Natural killer cell (primary cell): Measurements from ENCODE around the gene SERP2. TPM values are rescaled to one million over a fixed set of nuclear protein-coding genes. Genes with fewer than 3 reads are reported as not detected.

ENCODE experiments used
- ATAC-seq, 3 donors: fragments of 150-1000 bp in 2 of 3; fragments of 200-7000 bp in 1 of 3; cut with Tn5 transposase; 1 replicate in 1 of 3; 2 replicates in 2 of 3; pipeline ENCODE4 v1.10.0; 2021; ENCODE audit warnings: mild to moderate bottlenecking in 2 of 3, moderate library complexity in 2 of 3
- DNase-seq, 2 donors: peaks; one replicate each; pipeline versions ENCODE4 v3.0.0 to v3.0.0-alpha.2; 2013 to 2021; ENCODE audit warnings: mixed read lengths in 1 of 2
- H3K27ac ChIP-seq: one replicate; pipeline ENCODE4 v1.5.1; 2013; ENCODE audit warnings: mild to moderate bottlenecking, low read length
- H3K27me3 ChIP-seq: one replicate; pipeline ENCODE4 v1.6.1; 2013; ENCODE audit warnings: low read length; ENCODE audit not compliant: control insufficient read depth, insufficient read depth
- H3K36me3 ChIP-seq: one replicate; pipeline ENCODE4 v1.6.1; 2013; ENCODE audit warnings: low read length; ENCODE audit not compliant: control insufficient read depth, insufficient read depth
- H3K4me1 ChIP-seq: one replicate; pipeline ENCODE4 v1.6.1; 2013; ENCODE audit warnings: low read length; ENCODE audit not compliant: control insufficient read depth, insufficient read depth
- H3K4me3 ChIP-seq: one replicate; pipeline ENCODE4 v1.5.1; 2013; ENCODE audit warnings: low read length
- H3K9me3 ChIP-seq: one replicate; pipeline ENCODE4 v1.6.1; 2013; ENCODE audit warnings: low read length; ENCODE audit not compliant: control insufficient read depth, insufficient read depth
- H3K27ac Mint-ChIP-seq, 2 donors: one replicate each; pipeline ENCODE4 v1.8.0; 2022; ENCODE audit warnings: mild to moderate bottlenecking in 2 of 2, mixed read lengths in 2 of 2, moderate library complexity in 1 of 2
- H3K27me3 Mint-ChIP-seq, 2 donors: one replicate each; pipeline ENCODE4 v1.8.0; 2022; ENCODE audit warnings: low read depth in 2 of 2, mixed read lengths in 2 of 2
- H3K36me3 Mint-ChIP-seq: one replicate; pipeline ENCODE4 v1.8.0; 2022; ENCODE audit warnings: mixed read lengths
- H3K4me1 Mint-ChIP-seq, 2 donors: one replicate each; pipeline ENCODE4 v1.8.0; 2022; ENCODE audit warnings: mixed read lengths in 2 of 2
- H3K4me3 Mint-ChIP-seq: one replicate; pipeline ENCODE4 v1.8.0; 2022; ENCODE audit warnings: mild to moderate bottlenecking, moderate library complexity, mixed read lengths
- H3K9me3 Mint-ChIP-seq, 2 donors: one replicate each; pipeline ENCODE4 v1.8.0; 2022; ENCODE audit warnings: mixed read lengths in 2 of 2
- WGBS: methylation state at CpG from one replicate; pipeline ENCODE4 v1.1.7; 2013; ENCODE audit warnings: missing lambda C conversion rate; ENCODE audit not compliant: insufficient coverage; 5-methylcytosine and 5-hydroxymethylcytosine counted together
- intact Hi-C: fragments of 100-400 bp; cut with micrococcal nuclease; formaldehyde crosslinking; loops from one replicate; pipeline ENCODE4 v1.14.2; 2022
- total RNA-seq, 4 donors: library from RNA; stranded (reverse); fragments of 120-200 nt in 1 of 4; gene quantifications; one replicate each; pipeline versions ENCODE4 v1.2.3 to v1.2.4, GENCODE V29; 2013 to 2022
- TF ChIP-seq, protein P1 (sequence below): fragments of 200-600 bp; IDR thresholded peaks from one replicate; pipeline ENCODE4 v1.8.0; 2022; ENCODE audit warnings: antibody characterized with exemption

SERP2 gene
- total RNA-seq, 3 donors from 2014 or later (not counting 1 experiment from before 2014, with no cell fraction given), result 2.0 to 4.1 (median 3.2) TPM

DNA sequence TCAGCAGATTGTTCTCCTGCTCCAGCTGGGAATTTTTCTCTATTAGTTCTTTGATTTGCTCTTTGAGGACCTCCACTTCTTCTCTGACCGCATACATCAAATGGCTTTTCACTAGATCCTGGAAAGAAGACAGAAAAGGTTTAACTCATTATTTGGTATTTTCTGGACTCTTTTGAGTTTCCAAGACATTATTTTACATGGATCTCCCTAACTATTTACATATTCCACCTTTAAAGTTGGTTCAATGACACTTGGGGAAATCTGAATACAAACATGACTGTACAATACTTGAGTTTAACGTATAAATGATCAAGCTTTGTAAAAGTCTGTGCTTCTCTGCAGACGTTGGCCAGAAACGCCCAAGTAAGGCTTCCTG lies 61.1 kb downstream of the SERP2 start:
- Mint-ChIP-seq H3K4me1 (peaks cover 33 to 35% of the 10 kb centered on the region in 2 donors), H3K36me3 (no peaks in the 10 kb centered on the region), H3K9me3 (no peaks in the 10 kb centered on the region), H3K27ac (peak overlapping the region; percentile 86 to 94), H3K27me3 (no peaks in the 10 kb centered on the region), H3K4me3 (peak overlapping the region; percentile 92)
- no peaks in the 10 kb centered on the region for H3K27me3 ChIP-seq
- H3K4me1 ChIP-seq, result peaks cover 21% of the 10 kb centered on the region
- DNase-seq (no peak), ATAC-seq (no peak)
- no peaks in the 10 kb centered on the region for H3K36me3 ChIP-seq
- WGBS, result 26% methylated on average over 4 of the region's 4 CpGs
- TF ChIP-seq, protein P1, sequence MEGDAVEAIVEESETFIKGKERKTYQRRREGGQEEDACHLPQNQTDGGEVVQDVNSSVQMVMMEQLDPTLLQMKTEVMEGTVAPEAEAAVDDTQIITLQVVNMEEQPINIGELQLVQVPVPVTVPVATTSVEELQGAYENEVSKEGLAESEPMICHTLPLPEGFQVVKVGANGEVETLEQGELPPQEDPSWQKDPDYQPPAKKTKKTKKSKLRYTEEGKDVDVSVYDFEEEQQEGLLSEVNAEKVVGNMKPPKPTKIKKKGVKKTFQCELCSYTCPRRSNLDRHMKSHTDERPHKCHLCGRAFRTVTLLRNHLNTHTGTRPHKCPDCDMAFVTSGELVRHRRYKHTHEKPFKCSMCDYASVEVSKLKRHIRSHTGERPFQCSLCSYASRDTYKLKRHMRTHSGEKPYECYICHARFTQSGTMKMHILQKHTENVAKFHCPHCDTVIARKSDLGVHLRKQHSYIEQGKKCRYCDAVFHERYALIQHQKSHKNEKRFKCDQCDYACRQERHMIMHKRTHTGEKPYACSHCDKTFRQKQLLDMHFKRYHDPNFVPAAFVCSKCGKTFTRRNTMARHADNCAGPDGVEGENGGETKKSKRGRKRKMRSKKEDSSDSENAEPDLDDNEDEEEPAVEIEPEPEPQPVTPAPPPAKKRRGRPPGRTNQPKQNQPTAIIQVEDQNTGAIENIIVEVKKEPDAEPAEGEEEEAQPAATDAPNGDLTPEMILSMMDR, result no peak
- no peaks in the 10 kb centered on the region for H3K9me3 ChIP-seq
- intact Hi-C loops, result loop anchor here (1.0 to 2.0 kb wide), 3 partner anchors 160 to 322 kb away; no protein-coding TSS in a partner anchor
- peak overlapping the region; percentile 58 for H3K27ac ChIP-seq
- peak overlapping the region; percentile 75 for H3K4me3 ChIP-seq

DNA sequence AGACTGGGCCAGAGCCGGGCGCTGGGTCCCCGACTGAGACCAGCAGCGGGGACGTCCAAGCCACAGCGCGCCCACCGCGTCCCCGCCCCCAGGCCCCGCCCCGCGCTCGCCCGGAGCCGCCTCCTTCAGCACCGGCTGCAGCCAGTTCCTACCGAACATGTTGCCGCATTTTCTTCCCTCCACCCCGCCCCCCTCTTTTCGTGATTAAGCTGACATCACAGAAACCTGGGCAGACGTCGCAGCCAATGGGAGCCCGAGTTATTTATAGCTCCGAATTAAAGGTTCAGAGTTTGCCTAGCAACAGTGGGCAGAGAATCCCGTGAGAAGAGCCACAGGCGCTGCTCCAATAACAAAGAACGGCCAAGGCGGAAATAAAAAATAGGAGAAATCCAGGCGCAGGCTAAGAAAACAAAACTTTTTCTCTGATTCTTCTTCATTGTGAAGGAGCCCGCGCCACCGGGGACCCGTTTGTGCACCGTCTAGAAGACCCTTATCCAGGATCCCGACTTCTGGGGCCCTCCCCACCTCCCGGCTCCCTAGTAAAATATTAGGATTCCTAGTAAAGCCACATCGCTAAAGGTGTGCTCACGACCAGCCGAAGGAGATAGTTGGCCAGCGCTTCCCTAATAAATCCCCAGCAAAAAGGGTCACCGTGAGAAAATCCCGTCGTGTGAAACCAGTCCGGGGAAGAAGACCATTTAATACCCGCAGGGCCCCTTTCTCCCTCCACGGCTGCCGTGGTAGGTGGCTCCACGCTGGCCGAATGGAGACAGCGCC lies 61.7 kb downstream of the SERP2 start:
- Histone ChIP-seq H3K27me3 (no peaks in the 10 kb centered on the region), H3K4me1 (peaks cover 21% of the 10 kb centered on the region), H3K27ac (peak overlapping the region; percentile 87), H3K9me3 (no peaks in the 10 kb centered on the region), H3K36me3 (no peaks in the 10 kb centered on the region), H3K4me3 (peak overlapping the region; percentile 75)
- Mint-ChIP-seq H3K27me3 (no peaks in the 10 kb centered on the region), H3K27ac (peak overlapping the region; percentile 86 to 94), H3K9me3 (no peaks in the 10 kb centered on the region), H3K4me1 (peaks cover 33 to 35% of the 10 kb centered on the region in 2 donors), H3K36me3 (no peaks in the 10 kb centered on the region), H3K4me3 (peak overlapping the region; percentile 92)
- WGBS, result under 1% methylated on average over 51 of the region's 51 CpGs
- TF ChIP-seq, protein P1, result no peak
- DNase-seq (peak; percentile 86 to 94), ATAC-seq (peak; percentile 87 to 95 (median 89))
- intact Hi-C loops, result loop anchor here (1.0 to 2.0 kb wide), 3 partner anchors 161 to 323 kb away; no protein-coding TSS in a partner anchor

DNA sequence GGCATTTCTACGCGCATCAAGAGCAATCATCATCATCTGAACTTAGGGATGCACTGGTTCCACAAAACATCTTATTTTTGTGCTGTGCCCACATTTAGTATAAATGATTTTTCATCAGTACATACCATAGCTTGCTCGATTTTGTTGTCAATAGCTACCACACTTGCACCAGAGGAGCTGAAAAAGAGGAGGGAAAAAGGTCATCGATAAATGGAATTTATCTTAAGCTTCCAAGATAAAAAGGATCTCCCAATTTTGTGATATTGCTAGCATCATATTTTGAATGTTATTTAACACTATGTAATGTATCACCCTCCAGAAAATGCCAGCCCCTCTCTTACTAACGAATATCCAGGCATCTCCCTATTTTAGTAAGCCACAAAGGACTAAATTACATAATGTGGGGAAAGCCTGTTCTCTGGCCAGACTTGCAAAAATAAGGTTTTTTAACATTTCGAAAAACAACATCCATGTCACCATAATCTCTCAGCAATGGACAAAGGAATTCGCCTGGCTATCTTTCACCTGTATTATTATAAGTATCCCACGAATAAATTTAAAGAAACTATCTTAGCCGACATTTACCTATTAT lies 62.4 kb downstream of the SERP2 start:
- peaks cover 21% of the 10 kb centered on the region for H3K4me1 ChIP-seq
- H3K27ac Mint-ChIP-seq, result peak overlapping the region; percentile 86 to 94
- no peak for DNase-seq
- no peak for ATAC-seq
- H3K27me3 ChIP-seq, result no peaks in the 10 kb centered on the region
- WGBS, result 9% methylated on average over 7 of the region's 9 CpGs
- TF ChIP-seq, protein P1, result no peak
- H3K9me3 ChIP-seq, result no peaks in the 10 kb centered on the region
- peak overlapping the region; percentile 92 for H3K4me3 Mint-ChIP-seq
- peak overlapping the region; percentile 75 for H3K4me3 ChIP-seq
- no peaks in the 10 kb centered on the region for H3K36me3 Mint-ChIP-seq
- peaks cover 33 to 35% of the 10 kb centered on the region in 2 donors for H3K4me1 Mint-ChIP-seq
- H3K9me3 Mint-ChIP-seq, result no peaks in the 10 kb centered on the region
- peak overlapping the region; percentile 87 for H3K27ac ChIP-seq
- H3K27me3 Mint-ChIP-seq, result peaks cover 0 to 3% of the 10 kb centered on the region in 2 donors
- H3K36me3 ChIP-seq, result no peaks in the 10 kb centered on the region
- intact Hi-C loops, result loop anchor here (1.0 to 2.0 kb wide), 3 partner anchors 162 to 323 kb away; no protein-coding TSS in a partner anchor
